ENCODE measurements around the gene MRPL23. TPM values are rescaled to one million over a fixed set of nuclear protein-coding genes. Genes with fewer than 3 reads are reported as not detected.
A peak's percentile ranks its signal among the peaks of the same experiment; 100 is the strongest.

The MRPL23 gene
- total RNA-seq, 1 donor from 2014 or later, result 29.2 TPM

- Mint-ChIP-seq H3K27ac (ENCODE audit: unreplicated experiment) (peak overlapping the region; percentile 32), H3K36me3 (ENCODE audit: unreplicated experiment) (peaks cover 3% of the 10 kb centered on the region), H3K4me3 (ENCODE audit: unreplicated experiment) (no peak overlapping the region), H3K4me1 (ENCODE audit: unreplicated experiment) (peaks cover 25% of the 10 kb centered on the region), H3K9me3 (ENCODE audit: unreplicated experiment) (no peaks in the 10 kb centered on the region), H3K27me3 (ENCODE audit: unreplicated experiment) (peaks cover 10% of the 10 kb centered on the region)
- TF ChIP-seq, protein P1, sequence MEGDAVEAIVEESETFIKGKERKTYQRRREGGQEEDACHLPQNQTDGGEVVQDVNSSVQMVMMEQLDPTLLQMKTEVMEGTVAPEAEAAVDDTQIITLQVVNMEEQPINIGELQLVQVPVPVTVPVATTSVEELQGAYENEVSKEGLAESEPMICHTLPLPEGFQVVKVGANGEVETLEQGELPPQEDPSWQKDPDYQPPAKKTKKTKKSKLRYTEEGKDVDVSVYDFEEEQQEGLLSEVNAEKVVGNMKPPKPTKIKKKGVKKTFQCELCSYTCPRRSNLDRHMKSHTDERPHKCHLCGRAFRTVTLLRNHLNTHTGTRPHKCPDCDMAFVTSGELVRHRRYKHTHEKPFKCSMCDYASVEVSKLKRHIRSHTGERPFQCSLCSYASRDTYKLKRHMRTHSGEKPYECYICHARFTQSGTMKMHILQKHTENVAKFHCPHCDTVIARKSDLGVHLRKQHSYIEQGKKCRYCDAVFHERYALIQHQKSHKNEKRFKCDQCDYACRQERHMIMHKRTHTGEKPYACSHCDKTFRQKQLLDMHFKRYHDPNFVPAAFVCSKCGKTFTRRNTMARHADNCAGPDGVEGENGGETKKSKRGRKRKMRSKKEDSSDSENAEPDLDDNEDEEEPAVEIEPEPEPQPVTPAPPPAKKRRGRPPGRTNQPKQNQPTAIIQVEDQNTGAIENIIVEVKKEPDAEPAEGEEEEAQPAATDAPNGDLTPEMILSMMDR (IDR thresholded peaks at IDR 0.05), result no peak
- peak; percentile 49 for DNase-seq (ENCODE audit: extremely low spot score, unreplicated experiment)
These were observed 15.6 kb upstream of the MRPL23 start for GRCh38 chr11:1931341-1932104.

DNA sequence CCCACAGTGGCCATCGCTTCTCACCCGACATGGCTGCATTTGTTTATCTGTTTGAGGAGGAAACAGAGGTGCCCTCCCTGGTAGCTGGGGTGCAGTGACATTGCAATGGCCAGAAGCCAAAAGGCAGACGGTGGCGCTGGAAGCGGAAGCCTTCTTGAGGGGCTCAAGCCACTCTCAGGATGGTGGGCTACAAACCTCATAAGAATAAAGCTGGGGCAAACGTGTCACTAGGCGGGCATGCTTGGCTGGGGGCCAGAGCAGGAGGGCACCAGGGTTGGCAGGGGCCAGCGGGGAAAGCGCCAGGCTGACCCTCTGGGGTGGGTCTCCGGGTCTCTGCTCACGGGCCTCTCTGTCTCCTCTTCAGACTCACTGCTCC is 15.0 kb upstream of the MRPL23 start:
- Mint-ChIP-seq H3K36me3 (ENCODE audit: unreplicated experiment) (peaks cover 3% of the 10 kb centered on the region), H3K9me3 (ENCODE audit: unreplicated experiment) (no peaks in the 10 kb centered on the region), H3K4me1 (ENCODE audit: unreplicated experiment) (peaks cover 20% of the 10 kb centered on the region), H3K4me3 (ENCODE audit: unreplicated experiment) (no peak overlapping the region), H3K27ac (ENCODE audit: unreplicated experiment) (peak overlapping the region; percentile 32), H3K27me3 (ENCODE audit: unreplicated experiment) (peaks cover 10% of the 10 kb centered on the region)
- TF ChIP-seq, protein P1 (IDR thresholded peaks at IDR 0.05), result no peak
- DNase-seq (ENCODE audit: extremely low spot score, unreplicated experiment), result peak; percentile 63

DNA sequence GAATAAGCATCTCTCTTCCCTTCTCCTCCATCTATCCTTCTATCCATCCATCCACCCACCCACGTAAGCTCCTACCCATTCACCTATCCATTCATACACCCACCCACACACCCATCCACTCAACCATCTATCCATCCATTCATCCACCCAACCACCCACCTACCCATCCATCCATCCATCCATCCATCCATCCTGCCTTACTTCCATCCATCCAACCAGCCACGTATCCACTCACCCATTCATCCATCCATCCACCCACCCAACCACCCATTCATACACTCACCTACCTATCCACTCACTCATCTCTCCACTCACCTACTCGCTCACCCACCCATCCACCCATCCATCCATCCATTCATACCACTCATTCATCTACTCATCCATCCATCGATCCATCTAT is 14.5 kb upstream of the MRPL23 start:
- TF ChIP-seq, protein P1 (IDR thresholded peaks at IDR 0.05), result no peak
- H3K4me3 Mint-ChIP-seq (ENCODE audit: unreplicated experiment), result no peak overlapping the region
- peaks cover 10% of the 10 kb centered on the region for H3K27me3 Mint-ChIP-seq (ENCODE audit: unreplicated experiment)
- H3K4me1 Mint-ChIP-seq (ENCODE audit: unreplicated experiment), result peaks cover 17% of the 10 kb centered on the region
- DNase-seq (ENCODE audit: extremely low spot score, unreplicated experiment), result no peak
- no peaks in the 10 kb centered on the region for H3K9me3 Mint-ChIP-seq (ENCODE audit: unreplicated experiment)
- H3K27ac Mint-ChIP-seq (ENCODE audit: unreplicated experiment), result no peak overlapping the region
- peaks cover 3% of the 10 kb centered on the region for H3K36me3 Mint-ChIP-seq (ENCODE audit: unreplicated experiment)

- DNase-seq (ENCODE audit: extremely low spot score, unreplicated experiment), result peak; percentile 72
- Mint-ChIP-seq H3K9me3 (ENCODE audit: unreplicated experiment) (no peaks in the 10 kb centered on the region), H3K27me3 (ENCODE audit: unreplicated experiment) (peaks cover 10% of the 10 kb centered on the region), H3K4me3 (ENCODE audit: unreplicated experiment) (no peak overlapping the region), H3K4me1 (ENCODE audit: unreplicated experiment) (peaks cover 14% of the 10 kb centered on the region), H3K27ac (ENCODE audit: unreplicated experiment) (no peak overlapping the region), H3K36me3 (ENCODE audit: unreplicated experiment) (peaks cover 3% of the 10 kb centered on the region)
- TF ChIP-seq, protein P1 (IDR thresholded peaks at IDR 0.05), result no peak
These were observed 13.5 kb upstream of the MRPL23 start for GRCh38 chr11:1933416-1934334.

Data from osteocyte (in vitro differentiated cells).